Upper lobe of left lung (tissue), 6 donors: Measurements from ENCODE around the gene RSRC1. TPM values are rescaled to one million over a fixed set of nuclear protein-coding genes. Genes with fewer than 3 reads are reported as not detected.

Experiments
- ATAC-seq, 2 donors: fragments of 200-7000 bp; cut with Tn5 transposase; one replicate each; pipeline ENCODE4 v1.9.1; 2022; ENCODE audit warnings: mild to moderate bottlenecking in 2 of 2, moderate library complexity in 2 of 2; ENCODE audit not compliant: low FRiP score in 2 of 2
- DNase-seq, 2 donors: peaks; one replicate each; pipeline ENCODE4 v3.0.0-alpha.2; 2019 to 2020
- H3K27ac ChIP-seq, 4 donors: fragments of 200-600 bp; sonication (generic); one replicate each; pipeline ENCODE4 v1.5.1; 2016 to 2019
- H3K27me3 ChIP-seq, 4 donors: fragments of 200-600 bp; sonication (generic); one replicate each; pipeline ENCODE4 v1.5.1; 2017 to 2019
- H3K36me3 ChIP-seq, 4 donors: fragments of 200-600 bp; sonication (generic); one replicate each; pipeline ENCODE4 v1.5.1; 2016 to 2019
- H3K4me1 ChIP-seq, 4 donors: fragments of 200-600 bp; sonication (generic); one replicate each; pipeline ENCODE4 v1.5.1; 2018 to 2019
- H3K4me3 ChIP-seq, 4 donors: fragments of 200-600 bp; sonication (generic); one replicate each; pipeline ENCODE4 v1.5.1; 2017 to 2019; ENCODE audit warnings: mild to moderate bottlenecking in 2 of 4, moderate library complexity in 1 of 4
- H3K9me3 ChIP-seq, 4 donors: fragments of 200-600 bp; sonication (generic); one replicate each; pipeline ENCODE4 v1.5.1; 2018 to 2019
- CTCF ChIP-seq, 6 experiments: fragments of 450-650 bp in 4 of 6; fragments of 200-600 bp in 2 of 6; sonication (generic) in 2 of 6; IDR thresholded peaks; one replicate each; pipeline ENCODE4 v1.5.1; 2016 to 2019; ENCODE audit warnings: antibody characterized with exemption in 6 of 6
- EP300 ChIP-seq, 4 donors: sonication (generic); formaldehyde crosslinking; IDR thresholded peaks; one replicate each; pipeline ENCODE4 v1.5.1; 2017; ENCODE audit warnings: antibody characterized with exemption in 4 of 4, control low read depth in 2 of 4
- POLR2A ChIP-seq, 4 donors: fragments of 450-650 bp; IDR thresholded peaks; one replicate each; pipeline ENCODE4 v1.5.1; 2016 to 2017; ENCODE audit warnings: antibody characterized with exemption in 4 of 4, mild to moderate bottlenecking in 2 of 4
- POLR2AphosphoS5 ChIP-seq, 2 donors: sonication (generic); formaldehyde crosslinking; IDR thresholded peaks; one replicate each; pipeline ENCODE4 v1.5.1; 2017; ENCODE audit warnings: antibody characterized with exemption in 2 of 2
- WGBS, 2 donors: methylation state at CpG; one replicate each; pipeline ENCODE4 v1.1.5; 2017 to 2018; 5-methylcytosine and 5-hydroxymethylcytosine counted together
- total RNA-seq, 6 donors: library from RNA; depleted of rRNA in 4 of 6; stranded (reverse); fragments of >200 nt in 4 of 6; gene quantifications; one replicate each; pipeline versions ENCODE4 v1.1.0 to v1.2.1, GENCODE V29; 2016 to 2021
- donor health status: DM: no; HTN: no; CAD: no; lungs with moderate emphysema.
- donor health status: DM: no; HTN: yes; CAD: no; lungs with severe emphysema.

Gene RSRC1
- total RNA-seq, 6 donors from 2014 or later: 21.4 to 87.0 (median 24.5) TPM

GRCh38 chr3:158455406-158455805 is 345.5 kb downstream of the RSRC1 start:
- H3K4me1 ChIP-seq: no peaks in the 10 kb centered on the region
- no peaks in the 10 kb centered on the region for H3K36me3 ChIP-seq
- TF ChIP-seq POLR2A (IDR thresholded peaks at IDR 0.05) (no peak), POLR2AphosphoS5 (IDR thresholded peaks at IDR 0.05) (no peak), CTCF (IDR thresholded peaks at IDR 0.05) (no peak), EP300 (IDR thresholded peaks at IDR 0.05) (no peak)
- H3K9me3 ChIP-seq: no peaks in the 10 kb centered on the region
- H3K27ac ChIP-seq: no peak overlapping the region
- ATAC-seq (no peak), DNase-seq (no peak)
- no peaks in the 10 kb centered on the region for H3K27me3 ChIP-seq
- 86 to 100% methylated on average over 3 to 5 of the region's 5 CpGs for WGBS, 2 donors
- H3K4me3 ChIP-seq: no peak overlapping the region

GRCh38 chr3:158456114-158456513 is 346.2 kb downstream of the RSRC1 start:
- DNase-seq: no peak
- no peak for TF ChIP-seq POLR2A (IDR thresholded peaks at IDR 0.05)
- TF ChIP-seq EP300 (IDR thresholded peaks at IDR 0.05): no peak
- TF ChIP-seq POLR2AphosphoS5 (IDR thresholded peaks at IDR 0.05): no peak
- no peak for TF ChIP-seq CTCF (IDR thresholded peaks at IDR 0.05)
- no peak overlapping the region for H3K27ac ChIP-seq
- no peaks in the 10 kb centered on the region for H3K4me1 ChIP-seq
- ATAC-seq: no peak
- H3K27me3 ChIP-seq: no peaks in the 10 kb centered on the region
- H3K4me3 ChIP-seq: no peak overlapping the region
- no peaks in the 10 kb centered on the region for H3K9me3 ChIP-seq
- WGBS, 2 donors: 82 to 84% methylated on average over 3 of the region's 3 CpGs
- H3K36me3 ChIP-seq: no peaks in the 10 kb centered on the region

- Histone ChIP-seq H3K9me3 (no peaks in the 10 kb centered on the region), H3K4me3 (no peak overlapping the region), H3K27me3 (no peaks in the 10 kb centered on the region), H3K27ac (no peak overlapping the region), H3K4me1 (no peaks in the 10 kb centered on the region), H3K36me3 (no peaks in the 10 kb centered on the region)
- DNase-seq: no peak
- TF ChIP-seq EP300 (IDR thresholded peaks at IDR 0.05) (no peak), POLR2AphosphoS5 (IDR thresholded peaks at IDR 0.05) (no peak), CTCF (IDR thresholded peaks at IDR 0.05) (no peak), POLR2A (IDR thresholded peaks at IDR 0.05) (no peak)
- no peak for ATAC-seq
- WGBS, 2 donors: 76 to 83% methylated on average over 5 of the region's 5 CpGs
These were observed 348.6 kb downstream of the RSRC1 start for GRCh38 chr3:158458464-158458863.

GRCh38 chr3:158460926-158461325 is 351.0 kb downstream of the RSRC1 start:
- H3K27me3 ChIP-seq: no peaks in the 10 kb centered on the region
- no peak overlapping the region for H3K4me3 ChIP-seq
- 61 to 76% methylated on average over 1 of the region's 1 CpG for WGBS, 2 donors
- no peaks in the 10 kb centered on the region for H3K4me1 ChIP-seq
- TF ChIP-seq EP300 (IDR thresholded peaks at IDR 0.05): no peak
- TF ChIP-seq POLR2AphosphoS5 (IDR thresholded peaks at IDR 0.05): no peak
- TF ChIP-seq CTCF (IDR thresholded peaks at IDR 0.05): no peak
- no peak for TF ChIP-seq POLR2A (IDR thresholded peaks at IDR 0.05)
- H3K27ac ChIP-seq: no peak overlapping the region
- DNase-seq (no peak), ATAC-seq (no peak)
- H3K9me3 ChIP-seq: no peaks in the 10 kb centered on the region
- H3K36me3 ChIP-seq: no peaks in the 10 kb centered on the region

- H3K27me3 ChIP-seq: no peaks in the 10 kb centered on the region
- H3K27ac ChIP-seq: no peak overlapping the region
- ATAC-seq: no peak
- TF ChIP-seq POLR2A (IDR thresholded peaks at IDR 0.05) (no peak), POLR2AphosphoS5 (IDR thresholded peaks at IDR 0.05) (no peak), EP300 (IDR thresholded peaks at IDR 0.05) (no peak), CTCF (IDR thresholded peaks at IDR 0.05) (no peak)
- no peaks in the 10 kb centered on the region for H3K36me3 ChIP-seq
- no peaks in the 10 kb centered on the region for H3K9me3 ChIP-seq
- H3K4me1 ChIP-seq: no peaks in the 10 kb centered on the region
- H3K4me3 ChIP-seq: no peak overlapping the region
- WGBS, 2 donors: 73 to 92% methylated on average over 3 of the region's 3 CpGs
- DNase-seq: no peak
These were observed 353.7 kb downstream of the RSRC1 start for GRCh38 chr3:158463556-158463955.
